ENCODE measurements around the gene DCLRE1A.

Gene DCLRE1A

GRCh38 chr10:113788604-113789083, 65.2 kb downstream of the DCLRE1A start:
- DNase-seq (ENCODE audit: low spot score), result no peak

All from CD4-positive, alpha-beta T cell treated with Interleukin-2 at 100 ng/mL for 4 hours (primary cell).